Measurements from ENCODE around the gene RNU11. TPM values are rescaled to one million over a fixed set of nuclear protein-coding genes. Genes with fewer than 3 reads are reported as not detected.
"Not testable (repeated sequence)": the region's sequence is repeated elsewhere in the genome, so short reads cannot be mapped to it uniquely, and the experiment has no call there.

The RNU11 gene
- total and polyA plus RNA-seq, 10 donors, result not detected

DNA sequence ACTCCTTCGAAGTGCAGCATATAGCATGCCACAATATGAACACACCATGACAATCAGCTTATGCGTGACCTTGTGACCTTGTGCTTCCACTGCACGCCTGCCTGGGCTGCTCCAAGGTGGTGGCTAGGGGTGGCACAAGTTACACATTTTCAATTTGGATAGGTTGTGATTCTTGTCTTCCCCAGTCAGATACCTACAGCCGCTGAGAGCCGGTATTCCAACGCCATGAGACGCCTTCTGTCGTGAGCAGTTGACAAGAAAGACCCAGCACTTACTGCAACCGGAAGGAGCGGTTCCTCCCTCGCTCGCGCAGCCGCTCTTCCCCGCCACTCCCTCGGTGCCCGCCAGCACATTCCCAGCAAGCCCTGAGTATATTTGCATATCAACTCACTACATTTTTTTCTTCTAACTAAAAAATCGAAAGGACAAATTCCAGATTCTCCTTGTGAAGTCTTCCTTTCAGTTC is 359 bp upstream of the RNU11 start:
- H3K36me3 ChIP-seq, result no peaks in the 10 kb centered on the region
- intact Hi-C loops (cut with DNase I; ENCODE audit: low total_unique reads), result no loop called here
- H3K4me3 ChIP-seq, result peak overlapping the region; percentile 20 to 65 (median 38)
- 0 to 2% (median 1%) methylated on average over 18 of the region's 18 CpGs for WGBS, 5 donors
- no peak for TF ChIP-seq POLR2A (IDR thresholded peaks at IDR 0.05)
- TF ChIP-seq, protein P1, sequence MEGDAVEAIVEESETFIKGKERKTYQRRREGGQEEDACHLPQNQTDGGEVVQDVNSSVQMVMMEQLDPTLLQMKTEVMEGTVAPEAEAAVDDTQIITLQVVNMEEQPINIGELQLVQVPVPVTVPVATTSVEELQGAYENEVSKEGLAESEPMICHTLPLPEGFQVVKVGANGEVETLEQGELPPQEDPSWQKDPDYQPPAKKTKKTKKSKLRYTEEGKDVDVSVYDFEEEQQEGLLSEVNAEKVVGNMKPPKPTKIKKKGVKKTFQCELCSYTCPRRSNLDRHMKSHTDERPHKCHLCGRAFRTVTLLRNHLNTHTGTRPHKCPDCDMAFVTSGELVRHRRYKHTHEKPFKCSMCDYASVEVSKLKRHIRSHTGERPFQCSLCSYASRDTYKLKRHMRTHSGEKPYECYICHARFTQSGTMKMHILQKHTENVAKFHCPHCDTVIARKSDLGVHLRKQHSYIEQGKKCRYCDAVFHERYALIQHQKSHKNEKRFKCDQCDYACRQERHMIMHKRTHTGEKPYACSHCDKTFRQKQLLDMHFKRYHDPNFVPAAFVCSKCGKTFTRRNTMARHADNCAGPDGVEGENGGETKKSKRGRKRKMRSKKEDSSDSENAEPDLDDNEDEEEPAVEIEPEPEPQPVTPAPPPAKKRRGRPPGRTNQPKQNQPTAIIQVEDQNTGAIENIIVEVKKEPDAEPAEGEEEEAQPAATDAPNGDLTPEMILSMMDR (IDR thresholded peaks at IDR 0.05 in 8 of 11, conservative IDR thresholded peaks at IDR 0.05 in 3 of 11), result peak in 1 of 11 experiments; percentile 4
- peak in 2 of 3 donors; percentile 93 for TF ChIP-seq POLR2AphosphoS5 (IDR thresholded peaks at IDR 0.05)
- H3K9me3 ChIP-seq, result no peaks in the 10 kb centered on the region
- peak; percentile 97 for DNase-seq
- H3K27ac ChIP-seq, result peak overlapping the region; percentile 88 to 95 (median 95)
- H3K4me1 ChIP-seq, result peaks cover 10 to 61% (median 34%) of the 10 kb centered on the region in 6 donors
- no peaks in the 10 kb centered on the region for H3K27me3 ChIP-seq (replicated peaks in 1 of 7)

- H3K4me3 ChIP-seq; H3K9me3 ChIP-seq; H3K27ac ChIP-seq; DNase-seq; intact Hi-C loops (cut with DNase I; ENCODE audit: low total_unique reads); H3K36me3 ChIP-seq; H3K27me3 ChIP-seq (replicated peaks in 1 of 7): not testable (repeated sequence)
- WGBS, 5 donors, result 80 to 91% (median 83%) methylated on average over 13 of the region's 13 CpGs
- peaks cover 0 to 29% (median 10%) of the 10 kb centered on the region in 6 donors for H3K4me1 ChIP-seq
These were observed 4.7 kb downstream of the RNU11 start for GRCh38 chr1:28653063-28653462.

- H3K36me3 ChIP-seq; H3K27ac ChIP-seq; H3K4me3 ChIP-seq; H3K27me3 ChIP-seq (replicated peaks in 1 of 7); intact Hi-C loops (cut with DNase I; ENCODE audit: low total_unique reads); DNase-seq; H3K9me3 ChIP-seq: not testable (repeated sequence)
- peaks cover 0 to 24% (median 7%) of the 10 kb centered on the region in 6 donors for H3K4me1 ChIP-seq
- WGBS, 5 donors, result 73 to 92% (median 84%) methylated on average over 3 of the region's 3 CpGs
- TF ChIP-seq, protein P1 (IDR thresholded peaks at IDR 0.05 in 8 of 11, conservative IDR thresholded peaks at IDR 0.05 in 3 of 11), result peak in 1 of 11 experiments; percentile 10
These were observed 5.5 kb downstream of the RNU11 start for GRCh38 chr1:28653870-28654269.

- H3K36me3 ChIP-seq; H3K4me1 ChIP-seq; H3K4me3 ChIP-seq; DNase-seq; intact Hi-C loops (cut with DNase I; ENCODE audit: low total_unique reads); H3K27me3 ChIP-seq (replicated peaks in 1 of 7); H3K9me3 ChIP-seq; H3K27ac ChIP-seq: not testable (repeated sequence)
- 70 to 89% (median 84%) methylated on average over 7 to 10 of the region's 10 CpGs for WGBS, 5 donors
These were observed 7.3 kb downstream of the RNU11 start for GRCh38 chr1:28655448-28656311.

GRCh38 chr1:28656335-28656734 is 7.9 kb downstream of the RNU11 start:
- Histone ChIP-seq H3K27ac (no peak overlapping the region), H3K4me3 (no peak overlapping the region), H3K27me3 (replicated peaks in 1 of 7) (no peaks in the 10 kb centered on the region), H3K36me3 (no peaks in the 10 kb centered on the region), H3K9me3 (no peaks in the 10 kb centered on the region), H3K4me1 (peaks cover 0 to 9% (median 0%) of the 10 kb centered on the region in 6 donors)
- 85 to 97% (median 93%) methylated on average over 6 of the region's 6 CpGs for WGBS, 5 donors
- intact Hi-C loops (cut with DNase I; ENCODE audit: low total_unique reads), result no loop called here
- TF ChIP-seq POLR2AphosphoS5 (IDR thresholded peaks at IDR 0.05), result no peak
- TF ChIP-seq, protein P1 (IDR thresholded peaks at IDR 0.05 in 8 of 11, conservative IDR thresholded peaks at IDR 0.05 in 3 of 11), result no peak
- TF ChIP-seq POLR2A (IDR thresholded peaks at IDR 0.05), result no peak
- DNase-seq, result no peak
